WI38 (cell line): ENCODE measurements around the gene CFAP157.

Experiments
- H3K4me3 ChIP-seq: 2 replicates; pipeline ENCODE4 v1.5.1; 2011; ENCODE audit warnings: low read depth, mild to moderate bottlenecking, control low read depth, low read length
- TF ChIP-seq, protein P1 (sequence below): IDR thresholded peaks from 2 replicates; pipeline ENCODE4 v1.5.1; 2012; ENCODE audit warnings: low read depth, mild to moderate bottlenecking, control low read depth, low read length

Gene CFAP157

GRCh38 chr9:127682351-127683136, 24.2 kb upstream of the CFAP157 start:
- TF ChIP-seq, protein P1, sequence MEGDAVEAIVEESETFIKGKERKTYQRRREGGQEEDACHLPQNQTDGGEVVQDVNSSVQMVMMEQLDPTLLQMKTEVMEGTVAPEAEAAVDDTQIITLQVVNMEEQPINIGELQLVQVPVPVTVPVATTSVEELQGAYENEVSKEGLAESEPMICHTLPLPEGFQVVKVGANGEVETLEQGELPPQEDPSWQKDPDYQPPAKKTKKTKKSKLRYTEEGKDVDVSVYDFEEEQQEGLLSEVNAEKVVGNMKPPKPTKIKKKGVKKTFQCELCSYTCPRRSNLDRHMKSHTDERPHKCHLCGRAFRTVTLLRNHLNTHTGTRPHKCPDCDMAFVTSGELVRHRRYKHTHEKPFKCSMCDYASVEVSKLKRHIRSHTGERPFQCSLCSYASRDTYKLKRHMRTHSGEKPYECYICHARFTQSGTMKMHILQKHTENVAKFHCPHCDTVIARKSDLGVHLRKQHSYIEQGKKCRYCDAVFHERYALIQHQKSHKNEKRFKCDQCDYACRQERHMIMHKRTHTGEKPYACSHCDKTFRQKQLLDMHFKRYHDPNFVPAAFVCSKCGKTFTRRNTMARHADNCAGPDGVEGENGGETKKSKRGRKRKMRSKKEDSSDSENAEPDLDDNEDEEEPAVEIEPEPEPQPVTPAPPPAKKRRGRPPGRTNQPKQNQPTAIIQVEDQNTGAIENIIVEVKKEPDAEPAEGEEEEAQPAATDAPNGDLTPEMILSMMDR: no peak
- no peak overlapping the region for H3K4me3 ChIP-seq

GRCh38 chr9:127683723-127684122, 23.1 kb upstream of the CFAP157 start:
- H3K4me3 ChIP-seq: no peak overlapping the region
- TF ChIP-seq, protein P1: no peak

DNA sequence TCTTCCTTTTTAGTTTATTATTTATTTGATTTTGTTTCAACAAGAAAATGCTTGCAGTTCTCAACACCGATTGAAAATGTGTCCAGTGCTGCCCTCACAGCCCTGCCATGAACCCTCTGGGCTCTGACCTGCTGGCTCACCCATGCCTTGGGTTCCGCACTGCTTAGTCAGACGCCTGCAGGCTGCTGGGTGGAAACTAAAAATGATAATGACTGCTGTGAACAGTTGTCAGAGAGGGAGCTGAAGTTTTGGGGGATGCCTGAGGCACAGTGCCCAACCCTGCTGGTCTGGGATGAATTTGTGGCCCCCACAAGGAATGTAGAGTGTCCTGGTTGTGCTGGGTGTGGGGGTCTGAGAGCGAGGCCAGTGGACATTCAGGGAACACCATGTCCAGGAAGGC, 22.2 kb upstream of the CFAP157 start:
- H3K4me3 ChIP-seq: no peak overlapping the region
- TF ChIP-seq, protein P1: no peak

DNA sequence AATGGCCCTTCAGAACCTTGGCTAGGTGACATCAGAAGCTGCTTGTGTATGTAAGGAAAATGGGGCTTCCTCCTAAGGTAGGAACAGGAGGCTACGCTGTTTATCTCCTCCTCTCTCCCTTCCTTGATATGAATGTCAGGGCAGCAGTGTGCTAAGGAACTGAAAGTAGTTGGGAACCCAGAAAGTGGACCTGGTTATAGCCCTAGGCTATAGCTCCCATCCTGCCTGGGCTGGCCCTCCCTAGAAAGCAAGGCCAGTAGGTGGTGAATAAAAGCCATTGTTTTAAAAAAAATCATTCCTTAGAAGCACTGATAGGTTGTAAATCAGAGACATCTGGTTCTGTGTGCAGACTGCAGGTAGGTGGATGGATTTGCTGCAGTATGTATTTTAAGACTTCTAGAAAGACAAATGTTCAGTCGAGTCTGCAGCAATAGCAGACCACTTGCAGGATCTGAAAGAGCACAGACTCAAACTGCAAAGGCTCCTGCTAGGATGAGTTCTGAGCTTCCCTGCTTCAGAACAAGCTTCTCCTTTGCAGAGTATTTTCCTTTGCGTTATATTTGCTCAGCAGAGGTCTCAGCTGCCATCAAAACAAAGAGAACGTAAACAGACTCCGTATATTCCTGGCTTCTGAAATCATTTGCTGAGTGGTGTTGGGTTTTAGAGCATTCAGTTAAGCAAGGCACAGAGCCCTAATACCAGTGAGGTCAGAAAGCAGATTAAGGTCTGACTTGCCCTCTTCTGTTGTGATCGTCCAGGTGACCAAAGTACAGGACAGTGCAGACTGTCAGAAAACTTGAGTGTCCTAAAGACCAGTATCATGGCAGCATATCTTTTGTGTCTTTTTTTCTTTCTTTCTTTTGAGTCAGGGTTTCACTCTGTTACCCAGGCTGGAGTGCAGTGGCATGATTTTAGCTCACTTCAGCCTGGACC, 20.1 kb upstream of the CFAP157 start:
- TF ChIP-seq, protein P1: no peak
- H3K4me3 ChIP-seq: no peak overlapping the region

- H3K4me3 ChIP-seq: no peak overlapping the region
- TF ChIP-seq, protein P1: no peak
Observed at GRCh38 chr9:127689329-127690000, 17.3 kb upstream of the CFAP157 start.

GRCh38 chr9:127690735-127691134, 16.1 kb upstream of the CFAP157 start:
- no peak overlapping the region for H3K4me3 ChIP-seq
- TF ChIP-seq, protein P1: no peak
